GM21737 (cell line): ENCODE measurements around the gene FYN.

Source experiments
- ATAC-seq: cut with Tn5 transposase; IDR thresholded peaks from one replicate; pipeline ENCODE4 v1.9.1; 2021; ENCODE audit warnings: mild to moderate bottlenecking, moderate library complexity; ENCODE audit not compliant: unreplicated experiment

FYN gene

GRCh38 chr6:111612379-111612778 lies 260.9 kb downstream of the FYN start:
- no peak for ATAC-seq

GRCh38 chr6:111610548-111611172 lies 262.6 kb downstream of the FYN start:
- ATAC-seq: no peak
